Measurements from ENCODE around the gene NTM. TPM values are rescaled to one million over a fixed set of nuclear protein-coding genes. Genes with fewer than 3 reads are reported as not detected.

NTM gene
- total RNA-seq, 2 donors from 2014 or later = not detected

DNA sequence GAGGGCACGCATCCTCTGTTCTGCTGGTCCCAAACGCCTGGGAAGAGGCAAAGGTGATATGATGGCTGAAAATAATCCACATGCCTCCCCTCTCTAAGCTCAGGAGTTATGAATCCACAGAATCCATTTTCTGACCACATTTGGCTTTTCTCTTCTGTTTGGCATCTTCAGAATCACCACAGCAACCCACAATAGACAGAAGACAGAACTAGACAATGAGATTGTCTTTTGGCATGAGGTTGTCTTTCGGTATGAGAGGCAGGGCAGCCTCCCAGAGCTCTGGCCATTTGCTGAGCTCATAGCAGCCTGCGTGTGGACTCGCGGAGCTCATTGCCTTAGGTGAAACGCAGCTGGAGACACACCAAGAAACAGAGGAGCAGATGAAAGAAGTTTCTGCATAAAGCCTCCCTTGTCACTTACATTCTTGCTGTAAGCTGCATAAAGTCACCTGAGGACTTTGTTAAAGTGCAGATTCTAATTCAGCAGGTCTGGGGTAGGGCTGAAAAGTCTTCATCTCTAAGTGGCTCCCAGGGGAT is 868.0 kb downstream of the NTM start:
- Histone ChIP-seq H3K36me3 (no peaks in the 10 kb centered on the region), H3K27ac (no peak overlapping the region), H3K4me1 (ENCODE audit: control insufficient read depth in 1 of 2, low read depth in 2 of 2) (no peaks in the 10 kb centered on the region), H3K27me3 (replicated peaks; ENCODE audit: insufficient read depth) (no peaks in the 10 kb centered on the region), H3K9me3 (no peaks in the 10 kb centered on the region), H3K4me3 (no peak overlapping the region)
- DNase-seq (ENCODE audit: low spot score) (no peak), ATAC-seq (ENCODE audit: insufficient number of reproducible peaks, low FRiP score, low read depth) (no peak)
- TF ChIP-seq CTCF (IDR thresholded peaks at IDR 0.05) = no peak

- no peak overlapping the region for H3K4me3 ChIP-seq
- no peaks in the 10 kb centered on the region for H3K27me3 ChIP-seq (replicated peaks; ENCODE audit: insufficient read depth)
- ATAC-seq (ENCODE audit: insufficient number of reproducible peaks, low FRiP score, low read depth) = no peak
- DNase-seq (ENCODE audit: low spot score) = no peak
- no peaks in the 10 kb centered on the region for H3K9me3 ChIP-seq
- no peak overlapping the region for H3K27ac ChIP-seq
- TF ChIP-seq CTCF (IDR thresholded peaks at IDR 0.05) = no peak
- H3K4me1 ChIP-seq (ENCODE audit: control insufficient read depth in 1 of 2, low read depth in 2 of 2) = no peaks in the 10 kb centered on the region
- no peaks in the 10 kb centered on the region for H3K36me3 ChIP-seq
Observed at GRCh38 chr11:132240374-132240773, 870.0 kb downstream of the NTM start.

- H3K4me3 ChIP-seq = no peak overlapping the region
- DNase-seq (ENCODE audit: low spot score) (no peak), ATAC-seq (ENCODE audit: insufficient number of reproducible peaks, low FRiP score, low read depth) (no peak)
Observed at GRCh38 chr11:132242632-132243031, 872.2 kb downstream of the NTM start.

DNA sequence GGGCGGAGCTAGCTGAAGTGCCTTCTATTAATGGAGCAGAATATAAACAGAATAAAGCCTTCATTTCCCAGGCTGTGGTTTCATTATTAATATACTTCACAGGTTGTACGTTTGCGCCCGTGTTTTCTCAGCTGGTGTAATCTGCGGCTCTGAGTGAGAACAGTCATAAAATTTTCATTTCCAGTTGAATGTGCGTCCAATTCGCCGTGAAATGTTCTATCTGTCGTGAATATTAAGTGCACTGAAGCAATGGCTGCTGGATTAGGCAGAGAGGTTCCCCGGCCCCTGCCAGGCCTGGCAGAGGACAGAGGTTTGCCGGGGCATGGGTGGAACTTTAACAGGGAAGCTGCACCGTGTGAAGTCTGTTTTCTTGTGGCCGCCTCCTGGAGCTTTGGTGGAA is 874.4 kb downstream of the NTM start:
- H3K4me3 ChIP-seq = no peak overlapping the region
- no peak for DNase-seq (ENCODE audit: low spot score)
- ATAC-seq (ENCODE audit: insufficient number of reproducible peaks, low FRiP score, low read depth) = no peak
- H3K4me1 ChIP-seq (ENCODE audit: control insufficient read depth in 1 of 2, low read depth in 2 of 2) = no peaks in the 10 kb centered on the region
- H3K36me3 ChIP-seq = no peaks in the 10 kb centered on the region
- TF ChIP-seq CTCF (IDR thresholded peaks at IDR 0.05) = no peak
- H3K27me3 ChIP-seq (replicated peaks; ENCODE audit: insufficient read depth) = no peaks in the 10 kb centered on the region
- no peaks in the 10 kb centered on the region for H3K9me3 ChIP-seq
- no peak overlapping the region for H3K27ac ChIP-seq

More at GRCh38 chr11:132242632-132243031, 872.2 kb downstream of the NTM start:
- H3K36me3 ChIP-seq = no peaks in the 10 kb centered on the region
- no peaks in the 10 kb centered on the region for H3K27me3 ChIP-seq (replicated peaks; ENCODE audit: insufficient read depth)
- H3K4me1 ChIP-seq (ENCODE audit: control insufficient read depth in 1 of 2, low read depth in 2 of 2) = no peaks in the 10 kb centered on the region
- TF ChIP-seq CTCF (IDR thresholded peaks at IDR 0.05) = no peak
- no peak overlapping the region for H3K27ac ChIP-seq
- H3K9me3 ChIP-seq = no peaks in the 10 kb centered on the region

GRCh38 chr11:132245403-132246385 is 875.3 kb downstream of the NTM start:
- ATAC-seq (ENCODE audit: insufficient number of reproducible peaks, low FRiP score, low read depth) (no peak), DNase-seq (ENCODE audit: low spot score) (no peak)
- TF ChIP-seq CTCF (IDR thresholded peaks at IDR 0.05) = no peak
- Histone ChIP-seq H3K9me3 (no peaks in the 10 kb centered on the region), H3K4me3 (no peak overlapping the region), H3K4me1 (ENCODE audit: control insufficient read depth in 1 of 2, low read depth in 2 of 2) (no peaks in the 10 kb centered on the region), H3K27me3 (replicated peaks; ENCODE audit: insufficient read depth) (no peaks in the 10 kb centered on the region), H3K27ac (no peak overlapping the region), H3K36me3 (no peaks in the 10 kb centered on the region)
